HepG2 (cell line): ENCODE measurements around the gene CYP2W1. TPM values are rescaled to one million over a fixed set of nuclear protein-coding genes. Genes with fewer than 3 reads are reported as not detected.
A peak's percentile ranks its signal among the peaks of the same experiment; 100 is the strongest.

Experiments
- NFE2L2 ChIP-seq: fragments of 150-350 bp; IDR thresholded peaks from 2 replicates; pipeline ENCODE4 v1.6.1; 2014; ENCODE audit warnings: low read length
- NONO ChIP-seq, 2 experiments: fragments of 450-650 bp in 1 of 2; sonication (generic) in 1 of 2; formaldehyde crosslinking in 1 of 2; IDR thresholded peaks in 1 of 2; conservative IDR thresholded peaks in 1 of 2; 2 replicates each; pipeline versions ENCODE4 v1.6.1 to v1.8.0; 2017 to 2022; ENCODE audit warnings: mild to moderate bottlenecking in 1 of 2, missing genetic modification reagents in 1 of 2, moderate library complexity in 1 of 2
- PAX8 ChIP-seq: sonication (generic); formaldehyde crosslinking; IDR thresholded peaks from 2 replicates; pipeline ENCODE4 v1.8.0; 2022; ENCODE audit warnings: mild to moderate bottlenecking, missing genetic modification reagents, borderline replicate concordance
- POLR2AphosphoS2 ChIP-seq: IDR thresholded peaks from 2 replicates; pipeline ENCODE4 v1.6.1; 2011; ENCODE audit warnings: low read depth, low read length, improper control_type of control experiment
- SIN3A ChIP-seq: IDR thresholded peaks from 2 replicates; pipeline ENCODE4 v1.6.1; 2011; ENCODE audit warnings: low read depth, mild to moderate bottlenecking, control low read depth, low read length, borderline replicate concordance
- SOX6 ChIP-seq, 2 experiments: fragments of 450-650 bp in 1 of 2; sonication (generic) in 1 of 2; formaldehyde crosslinking in 1 of 2; IDR thresholded peaks; 2 replicates each; pipeline versions ENCODE4 v1.4.0 to v1.6.1; 2017 to 2020; ENCODE audit warnings: antibody characterized with exemption in 1 of 2, mild to moderate bottlenecking in 1 of 2, missing genetic modification reagents in 1 of 2
- ZBTB7B ChIP-seq: sonication (generic); formaldehyde crosslinking; IDR thresholded peaks from 2 replicates; pipeline ENCODE4 v1.4.0; 2020; ENCODE audit warnings: missing genetic modification reagents
- ZNF292 ChIP-seq: sonication (generic); formaldehyde crosslinking; IDR thresholded peaks from 2 replicates; pipeline ENCODE4 v1.8.1; 2022; ENCODE audit warnings: mild to moderate bottlenecking, low read depth, missing genetic modification reagents, borderline replicate concordance
- ZNF350 ChIP-seq: sonication (generic); formaldehyde crosslinking; IDR thresholded peaks from 2 replicates; pipeline ENCODE4 v1.4.0; 2020; ENCODE audit warnings: mild to moderate bottlenecking, low read depth, missing genetic modification reagents, borderline replicate concordance
- ZNF614 ChIP-seq: IDR thresholded peaks from 2 replicates; pipeline ENCODE4 v1.6.1; 2018; ENCODE audit warnings: missing biosample characterization, missing genetic modification reagents, inconsistent platforms, borderline replicate concordance
- ZNF670 ChIP-seq: sonication (generic); formaldehyde crosslinking; IDR thresholded peaks from 2 replicates; pipeline ENCODE4 v1.8.0; 2022; ENCODE audit warnings: mild to moderate bottlenecking, missing genetic modification reagents, borderline replicate concordance
- ZNF746 ChIP-seq: sonication (generic); formaldehyde crosslinking; IDR thresholded peaks from 2 replicates; pipeline ENCODE4 v1.8.0; 2022; ENCODE audit warnings: mild to moderate bottlenecking, missing genetic modification reagents
- polyA plus RNA-seq, 8 experiments: library from polyadenylated mRNA; depleted of rRNA in 3 of 8; stranded (reverse) in 7 of 8; unstranded in 1 of 8; fragments of >200 nt; fragmentation: Illumina TruSeq in 4 of 8; extraction: Trizol in 4 of 8; gene quantifications; 2 replicates each; pipeline versions ENCODE4 v1.2.1 to v1.2.3, GENCODE V29; 2011 to 2016; ENCODE audit warnings: low read depth in 4 of 8, missing spikeins in 1 of 8, mixed read lengths in 1 of 8; ENCODE audit not compliant: insufficient read depth in 1 of 8
- total RNA-seq, 5 experiments: library from RNA; depleted of rRNA; stranded (reverse); fragments of >200 nt; fragmentation: Illumina TruSeq; extraction: Trizol; gene quantifications; 2 replicates each; pipeline ENCODE4 v1.2.3, GENCODE V29; 2016; ENCODE audit warnings: low read depth in 1 of 5
- TF ChIP-seq, protein P1 (sequence below): sonication (generic); formaldehyde crosslinking; conservative IDR thresholded peaks from 2 replicates; pipeline ENCODE4 v1.4.0; 2020; ENCODE audit warnings: mild to moderate bottlenecking, missing genetic modification reagents, moderate library complexity
- TF ChIP-seq, protein P2 (sequence below), 2 experiments: sonication (generic) in 1 of 2; formaldehyde crosslinking in 1 of 2; IDR thresholded peaks; 2 replicates each; pipeline versions ENCODE4 v1.5.1 to v1.6.1; 2011 to 2020; ENCODE audit warnings: borderline replicate concordance in 1 of 2, low read depth in 1 of 2, low read length in 1 of 2, mild to moderate bottlenecking in 1 of 2, missing genetic modification reagents in 1 of 2, moderate library complexity in 1 of 2
- TF ChIP-seq, protein P3 (sequence below): sonication (generic); formaldehyde crosslinking; IDR thresholded peaks from 2 replicates; pipeline ENCODE4 v1.4.0; 2020; ENCODE audit warnings: mild to moderate bottlenecking, missing genetic modification reagents

CYP2W1 gene
- total and polyA plus RNA-seq, 2 of the 13 experiments (the other 11 are each of a cell fraction or from before 2014, with no cell fraction given), result 19.5 to 31.7 TPM

- TF ChIP-seq, protein P1, sequence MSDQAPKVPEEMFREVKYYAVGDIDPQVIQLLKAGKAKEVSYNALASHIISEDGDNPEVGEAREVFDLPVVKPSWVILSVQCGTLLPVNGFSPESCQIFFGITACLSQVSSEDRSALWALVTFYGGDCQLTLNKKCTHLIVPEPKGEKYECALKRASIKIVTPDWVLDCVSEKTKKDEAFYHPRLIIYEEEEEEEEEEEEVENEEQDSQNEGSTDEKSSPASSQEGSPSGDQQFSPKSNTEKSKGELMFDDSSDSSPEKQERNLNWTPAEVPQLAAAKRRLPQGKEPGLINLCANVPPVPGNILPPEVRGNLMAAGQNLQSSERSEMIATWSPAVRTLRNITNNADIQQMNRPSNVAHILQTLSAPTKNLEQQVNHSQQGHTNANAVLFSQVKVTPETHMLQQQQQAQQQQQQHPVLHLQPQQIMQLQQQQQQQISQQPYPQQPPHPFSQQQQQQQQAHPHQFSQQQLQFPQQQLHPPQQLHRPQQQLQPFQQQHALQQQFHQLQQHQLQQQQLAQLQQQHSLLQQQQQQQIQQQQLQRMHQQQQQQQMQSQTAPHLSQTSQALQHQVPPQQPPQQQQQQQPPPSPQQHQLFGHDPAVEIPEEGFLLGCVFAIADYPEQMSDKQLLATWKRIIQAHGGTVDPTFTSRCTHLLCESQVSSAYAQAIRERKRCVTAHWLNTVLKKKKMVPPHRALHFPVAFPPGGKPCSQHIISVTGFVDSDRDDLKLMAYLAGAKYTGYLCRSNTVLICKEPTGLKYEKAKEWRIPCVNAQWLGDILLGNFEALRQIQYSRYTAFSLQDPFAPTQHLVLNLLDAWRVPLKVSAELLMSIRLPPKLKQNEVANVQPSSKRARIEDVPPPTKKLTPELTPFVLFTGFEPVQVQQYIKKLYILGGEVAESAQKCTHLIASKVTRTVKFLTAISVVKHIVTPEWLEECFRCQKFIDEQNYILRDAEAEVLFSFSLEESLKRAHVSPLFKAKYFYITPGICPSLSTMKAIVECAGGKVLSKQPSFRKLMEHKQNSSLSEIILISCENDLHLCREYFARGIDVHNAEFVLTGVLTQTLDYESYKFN (CRISPR knock-in tag), result peak; percentile 50
- TF ChIP-seq PAX8 (CRISPR knock-in tag) (no peak), POLR2AphosphoS2 (no peak), NONO (IDR thresholded peaks at IDR 0.05) (no peak), NONO (CRISPR knock-in tag; conservative IDR thresholded peaks at IDR 0.05) (no peak), SIN3A (0 out of 2 replicates have a peak, but pooled peaks have one; percentile 36), ZNF746 (CRISPR knock-in tag) (no peak), ZNF614 (CRISPR knock-in tag) (no peak), ZNF350 (no peak), ZNF670 (CRISPR knock-in tag) (no peak), NFE2L2 (no peak), SOX6 (IDR thresholded peaks at IDR 0.05) (no peak), SOX6 (CRISPR knock-in tag; IDR thresholded peaks at IDR 0.05) (0 out of 2 replicates have a peak, but pooled peaks have one; percentile 12), ZBTB7B (0 out of 2 replicates have a peak, but pooled peaks have one; percentile 25), ZNF292 (CRISPR knock-in tag) (no peak)
- TF ChIP-seq, protein P2, sequence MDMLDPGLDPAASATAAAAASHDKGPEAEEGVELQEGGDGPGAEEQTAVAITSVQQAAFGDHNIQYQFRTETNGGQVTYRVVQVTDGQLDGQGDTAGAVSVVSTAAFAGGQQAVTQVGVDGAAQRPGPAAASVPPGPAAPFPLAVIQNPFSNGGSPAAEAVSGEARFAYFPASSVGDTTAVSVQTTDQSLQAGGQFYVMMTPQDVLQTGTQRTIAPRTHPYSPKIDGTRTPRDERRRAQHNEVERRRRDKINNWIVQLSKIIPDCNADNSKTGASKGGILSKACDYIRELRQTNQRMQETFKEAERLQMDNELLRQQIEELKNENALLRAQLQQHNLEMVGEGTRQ (IDR thresholded peaks at IDR 0.05; ENCODE audit: low read depth, low read length), result peak; percentile 92
- TF ChIP-seq, protein P2 (CRISPR knock-in tag; IDR thresholded peaks at IDR 0.05; ENCODE audit: borderline replicate concordance), result peak; percentile 92; the same call in 1 of the 2 replicates
- TF ChIP-seq, protein P3, sequence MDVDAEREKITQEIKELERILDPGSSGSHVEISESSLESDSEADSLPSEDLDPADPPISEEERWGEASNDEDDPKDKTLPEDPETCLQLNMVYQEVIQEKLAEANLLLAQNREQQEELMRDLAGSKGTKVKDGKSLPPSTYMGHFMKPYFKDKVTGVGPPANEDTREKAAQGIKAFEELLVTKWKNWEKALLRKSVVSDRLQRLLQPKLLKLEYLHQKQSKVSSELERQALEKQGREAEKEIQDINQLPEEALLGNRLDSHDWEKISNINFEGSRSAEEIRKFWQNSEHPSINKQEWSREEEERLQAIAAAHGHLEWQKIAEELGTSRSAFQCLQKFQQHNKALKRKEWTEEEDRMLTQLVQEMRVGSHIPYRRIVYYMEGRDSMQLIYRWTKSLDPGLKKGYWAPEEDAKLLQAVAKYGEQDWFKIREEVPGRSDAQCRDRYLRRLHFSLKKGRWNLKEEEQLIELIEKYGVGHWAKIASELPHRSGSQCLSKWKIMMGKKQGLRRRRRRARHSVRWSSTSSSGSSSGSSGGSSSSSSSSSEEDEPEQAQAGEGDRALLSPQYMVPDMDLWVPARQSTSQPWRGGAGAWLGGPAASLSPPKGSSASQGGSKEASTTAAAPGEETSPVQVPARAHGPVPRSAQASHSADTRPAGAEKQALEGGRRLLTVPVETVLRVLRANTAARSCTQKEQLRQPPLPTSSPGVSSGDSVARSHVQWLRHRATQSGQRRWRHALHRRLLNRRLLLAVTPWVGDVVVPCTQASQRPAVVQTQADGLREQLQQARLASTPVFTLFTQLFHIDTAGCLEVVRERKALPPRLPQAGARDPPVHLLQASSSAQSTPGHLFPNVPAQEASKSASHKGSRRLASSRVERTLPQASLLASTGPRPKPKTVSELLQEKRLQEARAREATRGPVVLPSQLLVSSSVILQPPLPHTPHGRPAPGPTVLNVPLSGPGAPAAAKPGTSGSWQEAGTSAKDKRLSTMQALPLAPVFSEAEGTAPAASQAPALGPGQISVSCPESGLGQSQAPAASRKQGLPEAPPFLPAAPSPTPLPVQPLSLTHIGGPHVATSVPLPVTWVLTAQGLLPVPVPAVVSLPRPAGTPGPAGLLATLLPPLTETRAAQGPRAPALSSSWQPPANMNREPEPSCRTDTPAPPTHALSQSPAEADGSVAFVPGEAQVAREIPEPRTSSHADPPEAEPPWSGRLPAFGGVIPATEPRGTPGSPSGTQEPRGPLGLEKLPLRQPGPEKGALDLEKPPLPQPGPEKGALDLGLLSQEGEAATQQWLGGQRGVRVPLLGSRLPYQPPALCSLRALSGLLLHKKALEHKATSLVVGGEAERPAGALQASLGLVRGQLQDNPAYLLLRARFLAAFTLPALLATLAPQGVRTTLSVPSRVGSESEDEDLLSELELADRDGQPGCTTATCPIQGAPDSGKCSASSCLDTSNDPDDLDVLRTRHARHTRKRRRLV (CRISPR knock-in tag), result no peak
Observed at GRCh38 chr7:1015196-1016121, 32.5 kb downstream of the CYP2W1 start (continued).
